Suppressor macrophage (primary cell): Measurements from ENCODE around the gene SHTN1.

Source experiments
- DNase-seq, 4 experiments: peaks; one replicate each; pipeline ENCODE4 v3.0.0-alpha.2; 2020 to 2022
- total RNA-seq, 17 experiments: gene quantifications; one replicate each; lab custom pipeline; 2026; ENCODE audit warnings: mixed read lengths in 6 of 17, inconsistent platforms in 3 of 17; lab: John Stamatoyannopoulos, UW

The SHTN1 gene, protein sequence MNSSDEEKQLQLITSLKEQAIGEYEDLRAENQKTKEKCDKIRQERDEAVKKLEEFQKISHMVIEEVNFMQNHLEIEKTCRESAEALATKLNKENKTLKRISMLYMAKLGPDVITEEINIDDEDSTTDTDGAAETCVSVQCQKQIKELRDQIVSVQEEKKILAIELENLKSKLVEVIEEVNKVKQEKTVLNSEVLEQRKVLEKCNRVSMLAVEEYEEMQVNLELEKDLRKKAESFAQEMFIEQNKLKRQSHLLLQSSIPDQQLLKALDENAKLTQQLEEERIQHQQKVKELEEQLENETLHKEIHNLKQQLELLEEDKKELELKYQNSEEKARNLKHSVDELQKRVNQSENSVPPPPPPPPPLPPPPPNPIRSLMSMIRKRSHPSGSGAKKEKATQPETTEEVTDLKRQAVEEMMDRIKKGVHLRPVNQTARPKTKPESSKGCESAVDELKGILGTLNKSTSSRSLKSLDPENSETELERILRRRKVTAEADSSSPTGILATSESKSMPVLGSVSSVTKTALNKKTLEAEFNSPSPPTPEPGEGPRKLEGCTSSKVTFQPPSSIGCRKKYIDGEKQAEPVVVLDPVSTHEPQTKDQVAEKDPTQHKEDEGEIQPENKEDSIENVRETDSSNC
- total RNA-seq: 46.0 to 250 (median 123) reads per million in 17 experiments

- DNase-seq: peak; percentile 64 to 82 (median 76)
These were observed at the start of gene SHTN1 for GRCh38 chr10:117005026-117005526. SHTN1 (minus strand) TSS chr10:117005187; CDS start chr10:117005079, 108 bp downstream.

DNA sequence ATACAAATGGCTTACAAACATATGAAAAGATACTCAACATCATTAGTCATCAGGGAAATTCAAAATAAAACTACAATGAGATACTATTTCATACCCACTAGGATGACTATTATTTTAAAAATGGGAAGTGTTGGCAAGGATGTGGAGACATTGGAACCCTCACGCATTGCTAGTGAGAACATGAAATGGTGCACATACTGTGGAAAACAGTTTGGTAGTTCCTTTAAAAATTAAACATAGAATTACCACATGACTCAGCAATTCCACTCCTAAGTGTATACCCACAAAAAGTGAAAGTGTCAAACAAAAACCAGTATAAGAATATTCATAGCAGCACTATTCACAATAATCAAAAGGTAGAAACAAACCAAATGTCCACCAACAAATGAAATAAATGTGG is 48.5 kb upstream of the SHTN1 start:
- DNase-seq: peak in 2 of 4 experiments; percentile 47 to 50

DNA sequence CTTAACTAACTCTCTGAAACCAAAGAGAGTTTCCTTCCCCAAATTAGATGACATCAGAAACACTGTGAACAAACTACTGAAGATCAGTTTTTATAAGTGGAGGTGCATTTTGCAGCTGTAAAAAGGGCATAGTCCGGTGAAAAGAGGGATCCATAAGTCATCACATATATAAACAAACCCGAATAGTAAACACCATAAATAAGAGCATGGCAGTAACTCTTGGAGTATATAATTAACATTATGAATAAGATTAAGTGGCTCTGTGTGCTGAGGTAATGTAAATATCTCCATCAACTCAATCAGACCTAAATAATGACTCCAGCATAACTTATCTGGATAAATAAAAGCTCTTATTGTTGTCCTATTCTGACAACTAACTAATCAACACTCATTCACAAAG is 43.0 kb upstream of the SHTN1 start:
- no peak for DNase-seq

DNA sequence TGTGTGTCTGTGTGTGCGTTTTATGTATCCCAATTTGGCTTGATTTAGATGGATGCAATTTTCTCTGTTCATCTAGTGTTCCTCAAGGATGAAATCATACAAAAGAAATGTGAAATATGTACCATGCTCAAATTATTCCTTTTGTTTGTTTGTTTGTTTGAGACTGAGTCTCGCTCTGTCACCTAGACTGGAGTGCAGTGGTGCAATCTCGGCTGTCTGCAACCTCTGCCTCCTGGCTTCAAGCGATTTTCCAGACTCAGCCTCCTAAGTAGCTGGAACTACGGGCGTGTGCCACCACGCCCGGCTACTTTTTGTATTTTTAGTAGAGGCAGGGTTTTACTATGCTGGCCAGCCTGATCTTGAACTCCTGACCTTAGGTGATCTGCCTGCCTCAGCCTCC is 11.3 kb upstream of the SHTN1 start:
- DNase-seq: no peak

DNA sequence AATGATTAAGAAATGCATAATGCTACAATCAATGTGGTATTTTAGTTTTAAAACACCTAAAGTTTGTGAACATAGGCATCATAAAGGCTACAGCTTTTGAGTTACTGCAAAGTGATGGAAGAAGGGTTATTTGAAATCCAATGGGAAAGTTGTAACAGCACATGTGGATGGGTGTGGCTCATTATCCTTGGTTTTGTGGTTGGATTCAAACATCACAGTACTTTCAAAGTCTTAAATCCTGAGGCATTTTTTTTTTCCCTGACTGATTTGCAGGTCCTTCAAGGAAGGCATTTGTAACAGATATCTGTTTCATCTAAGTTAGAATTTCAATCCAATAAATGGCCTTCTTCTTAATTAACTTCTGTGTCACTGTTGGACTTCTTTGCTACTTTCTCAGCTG is 9.8 kb upstream of the SHTN1 start:
- no peak for DNase-seq

DNA sequence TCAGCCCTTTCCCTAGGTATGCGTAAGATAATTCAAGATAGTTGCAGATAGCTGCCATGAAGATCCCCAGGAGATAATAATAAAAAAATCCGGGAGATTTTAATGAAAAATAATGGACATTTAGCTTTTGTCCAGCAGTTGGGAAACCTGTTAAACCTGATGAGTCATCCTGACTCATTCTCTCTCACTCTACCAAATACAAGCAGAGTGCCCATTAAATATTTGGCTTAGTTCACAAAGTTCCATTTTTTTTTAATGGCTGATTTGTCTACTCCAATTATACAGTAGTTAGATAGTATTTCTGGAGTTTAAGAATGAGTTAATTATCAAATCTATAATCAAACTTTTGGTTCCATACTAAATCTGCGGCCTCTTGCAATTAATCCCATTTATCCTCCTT is 2.1 kb upstream of the SHTN1 start:
- peak in 2 of 4 experiments; percentile 46 to 56 for DNase-seq

GRCh38 chr10:117005527-117006055 is 604 bp upstream of the SHTN1 start:
- peak in 2 of 4 experiments; percentile 12 to 17 for DNase-seq

DNA sequence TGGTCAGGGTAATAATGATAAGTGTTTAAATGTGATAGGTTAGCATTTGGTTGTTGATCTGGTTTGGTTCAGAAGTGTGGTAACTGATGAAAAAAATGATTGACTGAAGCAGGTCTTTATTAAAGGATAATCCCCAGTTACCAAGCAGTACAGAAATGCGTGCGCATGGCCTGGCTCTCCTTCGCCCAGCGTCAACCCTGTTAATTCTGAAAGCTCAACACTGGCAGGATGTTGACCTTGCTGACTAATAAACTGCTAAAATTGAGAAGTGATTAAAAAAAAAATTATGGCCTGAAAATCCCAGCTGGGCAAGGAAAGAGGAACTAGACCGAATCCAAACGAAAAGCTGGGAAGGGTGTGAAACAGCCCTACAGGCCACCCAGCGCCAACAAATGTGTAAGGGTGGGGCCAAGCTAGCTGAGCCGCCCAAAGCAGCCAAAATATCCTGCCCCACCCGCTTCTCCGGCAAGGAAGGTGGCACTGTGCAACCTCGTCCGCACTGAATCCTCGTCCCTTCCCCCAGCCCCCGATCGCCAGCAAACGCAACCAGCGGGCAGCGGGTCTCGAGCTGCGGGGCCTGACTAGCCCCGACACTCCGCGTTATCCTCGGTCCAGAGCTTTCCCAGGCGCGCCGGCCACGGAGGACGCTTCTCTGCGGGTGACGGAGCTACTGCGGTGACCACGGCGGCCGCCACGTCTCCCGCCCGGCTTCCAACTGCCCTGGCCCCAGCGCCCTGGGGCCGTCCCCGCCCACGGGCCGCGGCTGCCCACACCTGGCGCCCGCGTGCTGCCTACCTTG is 561 bp downstream of the SHTN1 start:
- DNase-seq: peak; percentile 84 to 94 (median 90)

DNA sequence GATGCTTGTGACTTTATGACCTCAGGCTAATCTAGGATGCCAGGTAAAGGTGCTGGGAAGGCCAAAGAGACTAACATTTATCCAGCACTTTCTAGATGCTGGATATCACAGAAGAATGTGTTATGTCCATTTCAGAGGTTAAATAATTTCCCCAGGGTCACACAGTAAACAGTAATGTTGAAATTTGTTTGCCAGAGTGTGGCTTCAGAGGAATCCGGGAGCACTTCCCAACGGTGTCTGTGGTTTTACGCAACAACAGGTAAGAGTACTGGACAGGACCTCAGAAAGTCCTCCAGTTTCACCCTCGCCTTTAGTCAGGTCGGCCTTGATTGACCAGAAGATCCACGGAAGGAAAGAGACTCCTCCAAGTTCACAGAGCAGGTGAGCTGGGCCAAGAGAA is 1.7 kb downstream of the SHTN1 start:
- no peak for DNase-seq

DNA sequence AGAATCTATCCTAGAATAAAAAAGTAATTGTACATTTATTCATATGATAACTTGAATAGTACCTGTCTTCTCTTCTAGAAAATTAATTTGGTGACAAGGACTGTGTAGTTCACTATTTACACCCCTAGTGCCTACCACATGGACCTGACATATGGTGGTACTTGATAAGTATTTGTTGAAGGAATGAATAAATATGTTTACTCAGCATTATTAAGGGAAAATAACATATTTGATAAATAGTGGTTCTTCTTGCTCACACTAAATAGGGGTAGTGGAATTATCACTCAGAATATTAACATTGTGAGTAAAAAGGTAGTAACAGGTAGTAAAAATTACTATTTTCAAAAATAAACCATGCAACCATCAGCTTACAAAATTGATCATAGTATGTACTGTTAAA is 2.8 kb downstream of the SHTN1 start:
- DNase-seq: no peak

DNA sequence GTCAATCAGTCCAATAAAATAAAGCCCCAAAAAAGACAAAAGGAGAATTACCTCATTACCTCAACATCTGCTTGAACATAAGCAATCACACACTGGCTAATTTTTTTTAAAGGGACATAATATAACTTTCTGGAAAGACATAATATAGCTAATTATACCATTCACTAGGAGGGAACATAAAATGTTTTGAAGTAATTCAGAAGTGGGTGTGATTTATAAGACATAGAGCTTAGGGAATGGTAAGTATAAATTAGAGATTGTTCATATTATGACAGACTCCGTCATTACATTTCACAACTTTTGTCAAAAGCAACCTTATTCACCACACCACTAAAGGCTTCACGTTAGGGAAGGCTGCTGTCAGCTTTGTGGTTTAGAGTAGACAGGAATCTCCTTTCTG is 3.8 kb downstream of the SHTN1 start:
- peak in 3 of 4 experiments; percentile 26 to 47 (median 38) for DNase-seq

DNA sequence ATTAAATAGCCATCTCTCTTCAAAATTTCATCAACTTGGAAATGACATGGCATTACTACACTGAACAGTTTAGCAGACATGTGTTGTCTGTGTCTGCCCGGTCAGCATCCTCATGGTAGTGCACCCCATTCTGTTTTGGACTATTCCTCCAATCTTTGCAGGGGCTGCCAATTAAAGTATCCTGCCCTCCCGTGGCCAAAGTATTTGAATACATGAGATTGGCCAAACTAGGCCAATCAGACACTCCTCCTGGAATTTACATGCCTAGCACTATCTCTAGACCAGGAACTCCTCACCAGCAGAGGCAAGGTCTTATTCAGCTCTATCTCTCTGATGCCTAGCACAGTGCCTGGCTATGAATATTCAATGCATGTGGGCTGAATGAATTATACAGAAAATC is 4.4 kb downstream of the SHTN1 start:
- no peak for DNase-seq

GRCh38 chr10:116998172-116998571 is 6.8 kb downstream of the SHTN1 start:
- no peak for DNase-seq

DNA sequence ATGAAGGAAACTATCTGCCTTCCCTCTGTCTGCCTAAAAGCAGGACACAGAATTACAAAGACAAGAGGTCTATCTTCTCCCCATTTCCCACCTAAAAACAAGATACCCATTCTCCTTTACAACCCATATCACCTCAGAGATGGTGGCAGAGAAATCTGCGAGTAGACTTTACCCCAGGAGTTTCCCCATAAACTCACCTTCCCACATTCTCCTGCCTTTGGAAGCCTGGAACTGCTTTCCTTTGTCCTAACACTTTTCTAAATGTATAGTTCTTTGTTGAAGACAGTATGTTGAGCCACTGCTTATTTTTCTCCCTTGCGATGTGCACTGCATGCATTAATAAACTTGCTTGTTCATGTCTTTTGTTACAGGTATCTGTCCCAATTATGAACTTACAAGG is 8.0 kb downstream of the SHTN1 start:
- DNase-seq: no peak

DNA sequence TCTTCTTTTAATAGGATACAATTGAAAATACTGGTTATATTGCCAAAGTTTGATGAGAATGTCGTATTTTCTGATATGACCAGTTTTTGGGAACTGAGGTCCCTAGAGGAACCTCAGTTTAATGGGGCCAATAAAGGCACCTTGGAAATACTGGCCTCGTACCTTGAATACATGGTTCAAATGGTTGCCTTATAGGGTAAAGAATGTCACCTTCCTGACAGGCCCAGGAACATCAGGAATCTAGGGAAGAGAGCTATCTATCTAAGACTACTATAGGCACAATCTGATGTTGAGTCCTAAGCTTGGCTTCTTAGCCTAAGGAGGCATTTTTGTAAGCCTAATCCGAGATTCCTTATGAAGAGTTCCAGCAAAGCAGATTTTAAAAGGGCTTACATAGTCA is 9.3 kb downstream of the SHTN1 start:
- DNase-seq: no peak

DNA sequence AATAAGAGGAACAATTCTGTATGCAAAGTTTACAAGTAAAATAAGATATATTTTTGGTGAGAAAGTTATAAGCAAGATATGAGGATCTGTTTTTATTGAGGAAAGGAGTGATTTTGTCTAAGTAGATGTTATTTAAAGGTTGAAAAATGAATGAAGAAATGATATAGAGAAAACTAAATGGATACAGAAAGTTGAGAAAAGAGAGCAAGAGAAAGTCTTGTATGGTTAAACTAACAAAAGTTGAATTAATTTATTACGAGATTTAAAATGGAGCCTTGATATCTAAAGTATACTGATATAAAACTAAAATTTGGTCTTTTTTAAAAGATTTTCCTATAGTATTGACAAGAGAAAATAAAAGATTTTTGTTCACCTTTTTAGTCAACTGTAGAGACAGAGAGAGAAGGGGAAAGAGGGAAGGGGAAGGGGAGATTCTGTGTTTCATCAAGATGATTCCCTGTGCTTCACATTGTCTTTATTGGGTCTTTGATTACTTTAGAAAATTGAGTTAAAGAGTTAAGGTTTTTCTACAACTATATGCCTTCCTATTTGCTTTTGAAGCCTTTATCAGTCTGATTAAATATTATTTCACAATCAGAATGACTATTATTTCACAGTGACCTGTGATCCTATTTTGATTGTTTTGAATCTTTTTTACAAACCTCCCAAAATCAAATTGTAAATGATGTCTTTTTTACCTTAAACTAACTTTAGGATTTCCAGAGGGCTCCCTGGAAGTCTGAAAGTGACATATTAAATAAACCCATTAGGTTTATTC is 10.7 kb downstream of the SHTN1 start:
- DNase-seq: no peak

- DNase-seq: no peak
These were observed 11.4 kb downstream of the SHTN1 start for GRCh38 chr10:116993610-116994009.

DNA sequence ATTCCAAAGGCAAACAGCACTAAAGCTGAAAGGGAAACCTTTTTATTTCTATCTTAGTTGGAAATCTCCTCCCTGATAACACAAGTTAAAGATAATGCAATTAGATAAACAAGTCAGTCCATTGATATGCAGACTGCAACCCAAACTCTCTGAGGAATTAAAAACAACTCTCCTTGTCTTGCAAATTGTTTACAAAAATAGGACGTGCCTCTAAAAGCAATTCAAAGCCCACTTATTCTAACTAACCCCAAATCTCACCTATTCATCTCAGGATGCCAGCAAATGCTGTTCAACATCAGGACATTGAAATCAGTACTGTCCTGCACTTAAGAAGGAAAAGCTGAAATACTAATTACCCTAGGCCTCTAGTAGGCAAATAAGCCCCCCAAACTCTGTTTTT is 12.8 kb downstream of the SHTN1 start:
- no peak for DNase-seq

- no peak for DNase-seq
These were observed 14.6 kb downstream of the SHTN1 start for GRCh38 chr10:116990276-116990800.

- no peak for DNase-seq
These were observed 15.5 kb downstream of the SHTN1 start for GRCh38 chr10:116989439-116989838.

GRCh38 chr10:116988311-116988710 is 16.7 kb downstream of the SHTN1 start:
- no peak for DNase-seq

DNA sequence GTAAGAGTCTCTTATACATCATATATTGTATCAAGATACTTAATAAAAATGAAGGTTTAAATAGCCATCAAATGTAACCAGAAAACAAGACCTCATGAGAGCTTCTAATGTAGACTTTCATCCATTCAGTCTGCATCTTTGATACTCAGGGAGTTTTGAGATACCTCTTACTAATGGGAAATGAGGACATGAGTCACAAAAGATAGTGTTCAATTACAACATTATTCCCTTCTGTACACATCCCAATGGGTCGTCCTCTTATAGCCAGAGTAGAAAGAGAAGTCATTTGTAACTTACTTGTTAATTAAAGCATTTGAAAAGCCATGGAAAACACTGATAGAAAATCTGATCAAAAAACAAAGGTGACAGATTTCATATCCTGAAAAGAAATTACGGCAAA is 19.4 kb downstream of the SHTN1 start:
- peak in 1 of 4 experiments; percentile 19 for DNase-seq
